Neutrophil (primary cell): Measurements from ENCODE around the gene EFCAB6.

Source experiments
- H3K27ac ChIP-seq: fragments of 200-600 bp; sonication (generic); 2 replicates; pipeline ENCODE4 v1.5.1; 2016; ENCODE audit warnings: mild to moderate bottlenecking, moderate library complexity
- H3K27me3 ChIP-seq: fragments of 200-600 bp; sonication (generic); 2 replicates; pipeline ENCODE4 v1.6.0; 2016; ENCODE audit warnings: mild to moderate bottlenecking
- H3K36me3 ChIP-seq: fragments of 200-600 bp; sonication (generic); 2 replicates; pipeline ENCODE4 v1.5.1; 2017
- H3K4me1 ChIP-seq, 2 experiments: fragments of 200-600 bp in 1 of 2; sonication (generic) in 1 of 2; 1 replicate in 1 of 2; 2 replicates in 1 of 2; pipeline versions ENCODE4 v1.5.1 to v1.6.1; 2013 to 2016; ENCODE audit warnings: low read depth in 1 of 2, low read length in 1 of 2, mild to moderate bottlenecking in 1 of 2, moderate library complexity in 1 of 2; ENCODE audit not compliant: control insufficient read depth in 1 of 2, insufficient read depth in 1 of 2
- H3K4me3 ChIP-seq, 2 experiments: fragments of 200-600 bp in 1 of 2; sonication (generic) in 1 of 2; 1 replicate in 1 of 2; 2 replicates in 1 of 2; pipeline ENCODE4 v1.5.1; 2013 to 2016; ENCODE audit warnings: low read depth in 1 of 2, low read length in 1 of 2, mild to moderate bottlenecking in 1 of 2, moderate library complexity in 1 of 2
- H3K9me3 ChIP-seq: fragments of 200-600 bp; sonication (generic); 2 replicates; pipeline ENCODE4 v1.5.1; 2016
- TF ChIP-seq, protein P1 (sequence below): fragments of 200-600 bp; sonication (generic); IDR thresholded peaks from 2 replicates; pipeline ENCODE4 v1.5.1; 2016; ENCODE audit warnings: antibody characterized with exemption

Gene EFCAB6, protein sequence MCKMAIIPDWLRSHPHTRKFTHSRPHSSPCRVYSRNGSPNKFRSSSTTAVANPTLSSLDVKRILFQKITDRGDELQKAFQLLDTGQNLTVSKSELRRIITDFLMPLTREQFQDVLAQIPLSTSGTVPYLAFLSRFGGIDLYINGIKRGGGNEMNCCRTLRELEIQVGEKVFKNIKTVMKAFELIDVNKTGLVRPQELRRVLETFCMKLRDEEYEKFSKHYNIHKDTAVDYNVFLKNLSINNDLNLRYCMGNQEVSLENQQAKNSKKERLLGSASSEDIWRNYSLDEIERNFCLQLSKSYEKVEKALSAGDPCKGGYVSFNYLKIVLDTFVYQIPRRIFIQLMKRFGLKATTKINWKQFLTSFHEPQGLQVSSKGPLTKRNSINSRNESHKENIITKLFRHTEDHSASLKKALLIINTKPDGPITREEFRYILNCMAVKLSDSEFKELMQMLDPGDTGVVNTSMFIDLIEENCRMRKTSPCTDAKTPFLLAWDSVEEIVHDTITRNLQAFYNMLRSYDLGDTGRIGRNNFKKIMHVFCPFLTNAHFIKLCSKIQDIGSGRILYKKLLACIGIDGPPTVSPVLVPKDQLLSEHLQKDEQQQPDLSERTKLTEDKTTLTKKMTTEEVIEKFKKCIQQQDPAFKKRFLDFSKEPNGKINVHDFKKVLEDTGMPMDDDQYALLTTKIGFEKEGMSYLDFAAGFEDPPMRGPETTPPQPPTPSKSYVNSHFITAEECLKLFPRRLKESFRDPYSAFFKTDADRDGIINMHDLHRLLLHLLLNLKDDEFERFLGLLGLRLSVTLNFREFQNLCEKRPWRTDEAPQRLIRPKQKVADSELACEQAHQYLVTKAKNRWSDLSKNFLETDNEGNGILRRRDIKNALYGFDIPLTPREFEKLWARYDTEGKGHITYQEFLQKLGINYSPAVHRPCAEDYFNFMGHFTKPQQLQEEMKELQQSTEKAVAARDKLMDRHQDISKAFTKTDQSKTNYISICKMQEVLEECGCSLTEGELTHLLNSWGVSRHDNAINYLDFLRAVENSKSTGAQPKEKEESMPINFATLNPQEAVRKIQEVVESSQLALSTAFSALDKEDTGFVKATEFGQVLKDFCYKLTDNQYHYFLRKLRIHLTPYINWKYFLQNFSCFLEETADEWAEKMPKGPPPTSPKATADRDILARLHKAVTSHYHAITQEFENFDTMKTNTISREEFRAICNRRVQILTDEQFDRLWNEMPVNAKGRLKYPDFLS (N-terminal part only)

GRCh38 chr22:43812149-43812842 lies at the start of gene EFCAB6:
Gene EFCAB6, minus strand, starts transcription at chr22:43812305. Its CDS starts 29,987 bp downstream, at chr22:43782318.
- Histone ChIP-seq H3K4me1 (peaks cover 13 to 15% of the 10 kb centered on the region in 2 experiments), H3K4me3 (peak within 1 kb of the TSS; percentile 77 to 82), H3K27me3 (peaks cover under 1% of the 10 kb centered on the region), H3K27ac (no peak within 1 kb of the TSS), H3K9me3 (no peaks in the 10 kb centered on the region), H3K36me3 (no peaks in the 10 kb centered on the region)
- TF ChIP-seq, protein P1, sequence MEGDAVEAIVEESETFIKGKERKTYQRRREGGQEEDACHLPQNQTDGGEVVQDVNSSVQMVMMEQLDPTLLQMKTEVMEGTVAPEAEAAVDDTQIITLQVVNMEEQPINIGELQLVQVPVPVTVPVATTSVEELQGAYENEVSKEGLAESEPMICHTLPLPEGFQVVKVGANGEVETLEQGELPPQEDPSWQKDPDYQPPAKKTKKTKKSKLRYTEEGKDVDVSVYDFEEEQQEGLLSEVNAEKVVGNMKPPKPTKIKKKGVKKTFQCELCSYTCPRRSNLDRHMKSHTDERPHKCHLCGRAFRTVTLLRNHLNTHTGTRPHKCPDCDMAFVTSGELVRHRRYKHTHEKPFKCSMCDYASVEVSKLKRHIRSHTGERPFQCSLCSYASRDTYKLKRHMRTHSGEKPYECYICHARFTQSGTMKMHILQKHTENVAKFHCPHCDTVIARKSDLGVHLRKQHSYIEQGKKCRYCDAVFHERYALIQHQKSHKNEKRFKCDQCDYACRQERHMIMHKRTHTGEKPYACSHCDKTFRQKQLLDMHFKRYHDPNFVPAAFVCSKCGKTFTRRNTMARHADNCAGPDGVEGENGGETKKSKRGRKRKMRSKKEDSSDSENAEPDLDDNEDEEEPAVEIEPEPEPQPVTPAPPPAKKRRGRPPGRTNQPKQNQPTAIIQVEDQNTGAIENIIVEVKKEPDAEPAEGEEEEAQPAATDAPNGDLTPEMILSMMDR: no peak

DNA sequence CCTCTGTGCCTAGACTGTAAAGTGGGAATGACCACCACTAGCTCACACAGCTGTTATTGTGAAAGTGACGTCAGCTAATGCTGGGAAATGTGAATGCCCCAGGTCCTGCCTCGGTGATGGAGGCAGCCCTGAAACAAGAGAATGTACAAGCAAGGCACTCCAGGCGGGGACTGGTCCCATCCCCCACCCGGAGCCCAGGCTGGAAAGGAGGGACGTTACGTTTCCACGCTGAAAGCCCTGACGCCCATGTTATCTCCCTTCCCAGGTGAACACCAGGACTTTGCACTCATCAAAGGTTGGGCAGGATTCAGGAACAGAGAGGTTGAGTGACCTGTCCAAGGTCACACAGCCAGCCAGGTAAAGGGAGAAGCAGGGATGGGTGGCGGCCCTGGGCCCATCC lies 49.4 kb upstream of the EFCAB6 start:
- Histone ChIP-seq H3K4me3 (no peak overlapping the region), H3K27ac (no peak overlapping the region), H3K4me1 (peaks cover 0 to 2% of the 10 kb centered on the region in 2 experiments), H3K9me3 (no peaks in the 10 kb centered on the region), H3K27me3 (peaks cover 78% of the 10 kb centered on the region), H3K36me3 (no peaks in the 10 kb centered on the region)
- TF ChIP-seq, protein P1: no peak

DNA sequence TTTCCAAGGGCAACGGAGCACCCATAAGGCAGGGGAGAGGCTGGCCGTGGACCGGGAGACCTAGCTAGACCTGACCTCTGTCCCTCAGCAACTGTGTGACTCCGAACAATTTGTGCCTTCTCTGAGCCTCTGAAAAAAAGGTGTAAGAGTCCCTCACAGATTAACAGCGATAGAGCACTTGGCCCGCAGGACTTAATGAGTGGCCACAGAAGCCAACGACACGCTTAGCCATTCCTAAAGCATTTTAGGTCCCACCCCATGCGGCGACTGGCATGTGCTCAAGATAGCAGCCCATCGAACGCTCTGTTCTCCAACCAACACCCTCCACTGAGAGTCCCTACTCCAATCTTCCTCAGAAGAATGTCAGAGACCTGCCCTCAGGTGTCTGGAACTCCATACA lies 48.7 kb upstream of the EFCAB6 start:
- TF ChIP-seq, protein P1: no peak
- Histone ChIP-seq H3K9me3 (no peaks in the 10 kb centered on the region), H3K36me3 (no peaks in the 10 kb centered on the region), H3K27me3 (peaks cover 72% of the 10 kb centered on the region), H3K4me3 (no peak overlapping the region), H3K27ac (no peak overlapping the region), H3K4me1 (peaks cover 0 to 2% of the 10 kb centered on the region in 2 experiments)

GRCh38 chr22:43860126-43860525 lies 48.0 kb upstream of the EFCAB6 start:
- Histone ChIP-seq H3K27me3 (peaks cover 65% of the 10 kb centered on the region), H3K27ac (no peak overlapping the region), H3K4me3 (no peak overlapping the region), H3K9me3 (no peaks in the 10 kb centered on the region), H3K4me1 (peaks cover 0 to 2% of the 10 kb centered on the region in 2 experiments), H3K36me3 (no peaks in the 10 kb centered on the region)
- TF ChIP-seq, protein P1: no peak

- H3K4me1 ChIP-seq: peaks cover 0 to 2% of the 10 kb centered on the region in 2 experiments
- H3K27ac ChIP-seq: no peak overlapping the region
- TF ChIP-seq, protein P1: no peak
- no peaks in the 10 kb centered on the region for H3K36me3 ChIP-seq
- no peaks in the 10 kb centered on the region for H3K9me3 ChIP-seq
- H3K4me3 ChIP-seq: no peak overlapping the region
- peaks cover 60% of the 10 kb centered on the region for H3K27me3 ChIP-seq
Observed at GRCh38 chr22:43859621-43860020, 47.5 kb upstream of the EFCAB6 start.
